Kidney epithelial cell (primary cell): ENCODE results near the gene MRPL17. TPM values are rescaled to one million over a fixed set of nuclear protein-coding genes. Genes with fewer than 3 reads are reported as not detected.
"Not testable (repeated sequence)": the region's sequence is repeated elsewhere in the genome, so short reads cannot be mapped to it uniquely, and the experiment has no call there.

Experiments
- DNase-seq: peaks from one replicate; pipeline ENCODE4 v3.0.0-alpha.2; 2010; ENCODE audit warnings: low read depth
- H3K27me3 ChIP-seq: 2 replicates; pipeline ENCODE4 v1.6.0; 2011; ENCODE audit warnings: low read length; ENCODE audit not compliant: control insufficient read depth, insufficient read depth
- H3K36me3 ChIP-seq: 2 replicates; pipeline ENCODE4 v1.5.1; 2011; ENCODE audit warnings: low read length; ENCODE audit not compliant: control insufficient read depth, insufficient read depth
- H3K4me3 ChIP-seq: 2 replicates; pipeline ENCODE4 v1.5.1; 2011; ENCODE audit warnings: low read depth, mild to moderate bottlenecking, control low read depth, low read length
- total RNA-seq: library from RNA; depleted of rRNA; stranded (reverse); fragments of >200 nt; gene quantifications from 2 replicates; pipeline ENCODE4 v1.2.3, GENCODE V29; 2015
- TF ChIP-seq, protein P1 (sequence below): IDR thresholded peaks from 2 replicates; pipeline ENCODE4 v1.5.1; 2011; ENCODE audit warnings: mild to moderate bottlenecking, moderate library complexity, low read length, control low read depth, inconsistent platforms; ENCODE audit not compliant: insufficient read depth, poor library complexity, severe bottlenecking

MRPL17 gene
- total RNA-seq, 1 donor from 2014 or later, result 43.6 TPM

GRCh38 chr11:6686006-6686405, 2.9 kb upstream of the MRPL17 start:
- no peaks in the 10 kb centered on the region for H3K27me3 ChIP-seq
- no peak for DNase-seq
- H3K36me3 ChIP-seq, result no peaks in the 10 kb centered on the region
- TF ChIP-seq, protein P1, sequence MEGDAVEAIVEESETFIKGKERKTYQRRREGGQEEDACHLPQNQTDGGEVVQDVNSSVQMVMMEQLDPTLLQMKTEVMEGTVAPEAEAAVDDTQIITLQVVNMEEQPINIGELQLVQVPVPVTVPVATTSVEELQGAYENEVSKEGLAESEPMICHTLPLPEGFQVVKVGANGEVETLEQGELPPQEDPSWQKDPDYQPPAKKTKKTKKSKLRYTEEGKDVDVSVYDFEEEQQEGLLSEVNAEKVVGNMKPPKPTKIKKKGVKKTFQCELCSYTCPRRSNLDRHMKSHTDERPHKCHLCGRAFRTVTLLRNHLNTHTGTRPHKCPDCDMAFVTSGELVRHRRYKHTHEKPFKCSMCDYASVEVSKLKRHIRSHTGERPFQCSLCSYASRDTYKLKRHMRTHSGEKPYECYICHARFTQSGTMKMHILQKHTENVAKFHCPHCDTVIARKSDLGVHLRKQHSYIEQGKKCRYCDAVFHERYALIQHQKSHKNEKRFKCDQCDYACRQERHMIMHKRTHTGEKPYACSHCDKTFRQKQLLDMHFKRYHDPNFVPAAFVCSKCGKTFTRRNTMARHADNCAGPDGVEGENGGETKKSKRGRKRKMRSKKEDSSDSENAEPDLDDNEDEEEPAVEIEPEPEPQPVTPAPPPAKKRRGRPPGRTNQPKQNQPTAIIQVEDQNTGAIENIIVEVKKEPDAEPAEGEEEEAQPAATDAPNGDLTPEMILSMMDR, result no peak
- no peak overlapping the region for H3K4me3 ChIP-seq

DNA sequence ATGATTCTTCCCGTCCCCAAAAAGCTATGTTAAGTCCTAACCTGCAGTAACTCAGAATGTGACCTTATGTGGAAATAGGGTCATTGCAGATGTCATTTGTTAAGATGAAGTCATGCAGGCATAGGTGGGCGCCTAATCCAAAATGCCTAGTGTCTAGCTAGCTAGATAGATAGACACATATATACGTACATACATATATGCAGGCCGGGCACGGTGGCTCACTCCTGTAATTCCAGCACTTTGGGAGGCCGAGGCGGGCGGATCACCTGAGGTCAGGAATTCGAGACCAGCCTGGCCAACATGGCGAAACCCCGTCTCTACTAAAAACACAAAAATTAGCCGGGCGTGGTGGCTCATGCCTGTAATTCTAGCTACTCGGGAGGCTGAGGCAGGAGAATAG, 928 bp upstream of the MRPL17 start:
- not testable (repeated sequence) for H3K4me3 ChIP-seq, H3K36me3 ChIP-seq, H3K27me3 ChIP-seq, DNase-seq

GRCh38 chr11:6682591-6682935, 577 bp downstream of the MRPL17 start:
- no peak for DNase-seq
- TF ChIP-seq, protein P1, result no peak
- Histone ChIP-seq H3K4me3 (peak overlapping the region; percentile 98), H3K27me3 (no peaks in the 10 kb centered on the region), H3K36me3 (no peaks in the 10 kb centered on the region)

DNA sequence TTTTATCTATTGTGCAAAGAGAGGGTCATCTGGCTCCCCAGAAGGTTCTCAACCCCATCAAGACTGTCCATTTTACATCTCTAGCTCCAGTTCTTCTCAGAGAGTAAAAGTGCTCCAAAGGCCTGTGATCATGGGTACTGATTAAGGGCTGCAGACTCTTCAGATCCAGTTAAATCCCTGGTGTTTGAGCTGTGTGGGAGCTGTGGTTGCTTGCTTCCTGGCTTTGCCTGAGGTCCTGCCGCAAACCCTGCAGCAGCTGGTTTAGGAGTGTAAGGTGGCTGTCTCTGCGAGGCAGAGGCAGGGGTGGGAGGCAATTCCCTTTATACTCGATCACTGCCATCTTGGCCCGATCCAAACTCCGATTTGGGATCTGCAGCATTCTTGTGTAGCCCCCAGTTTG, 1.2 kb downstream of the MRPL17 start:
- no peaks in the 10 kb centered on the region for H3K36me3 ChIP-seq
- H3K4me3 ChIP-seq, result peak overlapping the region; percentile 98
- H3K27me3 ChIP-seq, result no peaks in the 10 kb centered on the region
- DNase-seq, result no peak
- TF ChIP-seq, protein P1, result no peak

DNA sequence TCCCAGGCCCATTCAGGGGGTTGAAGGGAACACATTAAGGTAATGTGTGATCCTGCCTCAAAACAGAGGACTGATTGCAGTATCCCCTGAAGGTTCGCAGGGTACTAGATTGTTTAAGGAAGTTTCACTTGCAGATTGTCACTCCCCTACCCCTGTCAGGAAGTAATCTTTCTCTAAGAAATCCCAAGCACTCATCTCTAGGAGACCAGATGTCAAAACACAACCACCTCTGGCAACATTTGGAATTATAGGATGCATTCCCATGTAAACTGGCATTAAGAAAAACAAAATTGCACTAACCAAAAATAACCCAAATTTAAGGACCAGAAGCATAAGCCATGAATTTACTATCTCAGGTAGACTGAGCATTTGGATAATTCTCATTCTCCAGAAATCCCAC, 1.6 kb downstream of the MRPL17 start:
- TF ChIP-seq, protein P1, result no peak
- Histone ChIP-seq H3K36me3 (no peaks in the 10 kb centered on the region), H3K4me3 (no peak overlapping the region)

GRCh38 chr11:6677018-6677417, 6.1 kb downstream of the MRPL17 start:
- Histone ChIP-seq H3K27me3 (no peaks in the 10 kb centered on the region), H3K4me3 (no peak overlapping the region), H3K36me3 (no peaks in the 10 kb centered on the region)
- TF ChIP-seq, protein P1, result no peak
- no peak for DNase-seq

More for the DNA sequence above, 1.6 kb downstream of the MRPL17 start:
- DNase-seq, result no peak
- no peaks in the 10 kb centered on the region for H3K27me3 ChIP-seq
